GM12891 (cell line): ENCODE data around the gene VPS13D.
"Not testable (repeated sequence)": the region's sequence is repeated elsewhere in the genome, so short reads cannot be mapped to it uniquely, and the experiment has no call there.

Source experiments
- DNase-seq: peaks from one replicate; pipeline ENCODE4 v3.0.0; 2011; ENCODE audit warnings: low spot score; ENCODE audit not compliant: insufficient read length
- FAIRE-seq: peaks from 2 replicates; lab custom pipeline; 2011; peaks lifted over from hg19 to GRCh38; lab: Jason Lieb, UNC
- PAX5 ChIP-seq: IDR thresholded peaks from 2 replicates; pipeline ENCODE4 v1.6.1; 2011; ENCODE audit warnings: low read length, moderate library complexity, mild to moderate bottlenecking; ENCODE audit not compliant: insufficient read depth, severe bottlenecking
- POLR2A ChIP-seq: IDR thresholded peaks from 2 replicates; pipeline ENCODE4 v1.6.1; 2011; ENCODE audit warnings: low read depth, low read length, control low read depth
- POLR2AphosphoS5 ChIP-seq: IDR thresholded peaks from 2 replicates; pipeline ENCODE4 v1.6.1; 2011; ENCODE audit warnings: low read depth, low read length, control low read depth
- POU2F2 ChIP-seq: IDR thresholded peaks from 2 replicates; pipeline ENCODE4 v1.6.1; 2011; ENCODE audit warnings: low read depth, mild to moderate bottlenecking, control low read depth, low read length, moderate library complexity
- SPI1 ChIP-seq: IDR thresholded peaks from 2 replicates; pipeline ENCODE4 v1.6.1; 2011; ENCODE audit warnings: low read depth, low read length, control low read depth
- TAF1 ChIP-seq: IDR thresholded peaks from 2 replicates; pipeline ENCODE4 v1.6.1; 2011; ENCODE audit warnings: low read depth, low read length, control low read depth

The VPS13D gene

DNA sequence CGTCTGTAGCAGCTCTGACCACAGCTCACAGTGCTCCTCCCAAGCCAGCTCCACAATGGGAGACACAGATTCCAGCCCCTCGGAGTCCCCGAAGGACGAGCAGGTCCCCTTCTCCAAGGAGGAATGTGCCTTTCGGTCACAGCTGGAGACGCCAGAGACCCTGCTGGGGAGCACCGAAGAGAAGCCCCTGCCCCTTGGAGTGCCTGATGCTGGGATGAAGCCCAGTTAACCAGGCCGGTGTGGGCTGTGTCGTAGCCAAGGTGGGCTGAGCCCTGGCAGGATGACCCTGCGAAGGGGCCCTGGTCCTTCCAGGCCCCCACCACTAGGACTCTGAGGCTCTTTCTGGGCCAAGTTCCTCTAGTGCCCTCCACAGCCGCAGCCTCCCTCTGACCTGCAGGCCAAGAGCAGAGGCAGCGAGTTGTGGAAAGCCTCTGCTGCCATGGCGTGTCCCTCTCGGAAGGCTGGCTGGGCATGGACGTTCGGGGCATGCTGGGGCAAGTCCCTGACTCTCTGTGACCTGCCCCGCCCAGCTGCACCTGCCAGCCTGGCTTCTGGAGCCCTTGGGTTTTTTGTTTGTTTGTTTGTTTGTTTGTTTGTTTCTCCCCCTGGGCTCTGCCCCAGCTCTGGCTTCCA, 22.9 kb upstream of the VPS13D start:
- DNase-seq (no peak), FAIRE-seq (no peak)
- TF ChIP-seq PAX5 (no peak), SPI1 (no peak), POLR2A (no peak), POU2F2 (no peak), POLR2AphosphoS5 (no peak), TAF1 (no peak)

DNA sequence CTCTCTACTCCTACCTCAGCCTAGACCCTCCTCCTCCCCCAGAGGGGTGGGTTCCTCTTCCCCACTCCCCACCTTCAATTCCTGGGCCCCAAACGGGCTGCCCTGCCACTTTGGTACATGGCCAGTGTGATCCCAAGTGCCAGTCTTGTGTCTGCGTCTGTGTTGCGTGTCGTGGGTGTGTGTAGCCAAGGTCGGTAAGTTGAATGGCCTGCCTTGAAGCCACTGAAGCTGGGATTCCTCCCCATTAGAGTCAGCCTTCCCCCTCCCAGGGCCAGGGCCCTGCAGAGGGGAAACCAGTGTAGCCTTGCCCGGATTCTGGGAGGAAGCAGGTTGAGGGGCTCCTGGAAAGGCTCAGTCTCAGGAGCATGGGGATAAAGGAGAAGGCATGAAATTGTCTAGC, 21.6 kb upstream of the VPS13D start:
- FAIRE-seq (no peak), DNase-seq (no peak)
- TF ChIP-seq POLR2AphosphoS5 = no peak
- no peak for TF ChIP-seq PAX5
- TF ChIP-seq SPI1 = no peak
- TF ChIP-seq POLR2A = no peak
- TF ChIP-seq TAF1 = no peak
- TF ChIP-seq POU2F2 = no peak

DNA sequence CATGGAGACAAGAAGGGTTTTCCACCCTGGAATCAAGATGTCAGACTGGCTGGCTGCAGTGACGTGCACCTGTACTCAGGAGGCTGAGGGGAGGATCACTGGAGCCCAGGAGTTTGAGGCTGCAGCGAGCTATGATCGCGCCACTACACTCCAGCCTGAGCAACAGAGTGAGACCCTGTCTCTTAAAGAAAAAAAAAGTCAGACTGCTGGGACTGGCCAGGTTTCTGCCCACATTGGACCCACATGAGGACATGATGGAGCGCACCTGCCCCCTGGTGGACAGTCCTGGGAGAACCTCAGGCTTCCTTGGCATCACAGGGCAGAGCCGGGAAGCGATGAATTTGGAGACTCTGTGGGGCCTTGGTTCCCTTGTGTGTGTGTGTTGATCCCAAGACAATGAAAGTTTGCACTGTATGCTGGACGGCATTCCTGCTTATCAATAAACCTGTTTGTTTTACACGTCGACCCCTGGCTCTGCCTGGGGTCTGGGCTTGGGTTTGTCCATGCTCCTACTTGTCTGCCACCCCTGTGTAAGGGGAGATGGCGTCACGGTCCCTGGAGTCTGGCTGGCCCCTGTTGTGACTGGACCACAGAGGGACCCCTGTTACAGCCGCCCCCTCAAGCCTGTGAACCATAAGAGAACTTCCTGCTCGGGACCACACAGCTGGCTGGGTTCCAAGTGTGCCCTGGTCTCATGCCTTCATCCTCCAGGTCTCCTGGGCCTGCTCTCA, 20.9 kb upstream of the VPS13D start:
- FAIRE-seq = peak; percentile 90
- DNase-seq = peak; percentile 73
- TF ChIP-seq POLR2A = no peak
- TF ChIP-seq PAX5 = peak; percentile 28
- TF ChIP-seq POLR2AphosphoS5 = no peak

DNA sequence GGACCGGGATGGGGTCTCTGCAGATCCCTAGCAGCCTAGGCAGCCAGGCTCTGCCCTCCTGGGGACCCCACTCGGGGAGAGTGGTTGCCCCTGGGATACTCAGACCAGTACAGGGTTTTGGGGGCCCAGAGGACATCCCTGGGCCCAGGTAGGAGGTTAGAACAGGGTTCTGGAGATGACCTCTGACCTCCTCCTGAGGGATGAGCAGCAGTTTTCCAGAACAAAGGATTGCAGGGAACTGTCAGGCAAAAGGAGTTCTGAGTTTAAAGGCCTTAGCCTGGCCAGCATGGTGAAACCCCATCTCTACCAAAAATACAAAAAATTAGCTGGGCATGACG, 20.4 kb upstream of the VPS13D start:
- TF ChIP-seq POLR2A = no peak
- no peak for TF ChIP-seq POLR2AphosphoS5
- no peak for TF ChIP-seq TAF1
- TF ChIP-seq POU2F2 = no peak
- no peak for TF ChIP-seq SPI1
- no peak for TF ChIP-seq PAX5
- no peak for FAIRE-seq

DNA sequence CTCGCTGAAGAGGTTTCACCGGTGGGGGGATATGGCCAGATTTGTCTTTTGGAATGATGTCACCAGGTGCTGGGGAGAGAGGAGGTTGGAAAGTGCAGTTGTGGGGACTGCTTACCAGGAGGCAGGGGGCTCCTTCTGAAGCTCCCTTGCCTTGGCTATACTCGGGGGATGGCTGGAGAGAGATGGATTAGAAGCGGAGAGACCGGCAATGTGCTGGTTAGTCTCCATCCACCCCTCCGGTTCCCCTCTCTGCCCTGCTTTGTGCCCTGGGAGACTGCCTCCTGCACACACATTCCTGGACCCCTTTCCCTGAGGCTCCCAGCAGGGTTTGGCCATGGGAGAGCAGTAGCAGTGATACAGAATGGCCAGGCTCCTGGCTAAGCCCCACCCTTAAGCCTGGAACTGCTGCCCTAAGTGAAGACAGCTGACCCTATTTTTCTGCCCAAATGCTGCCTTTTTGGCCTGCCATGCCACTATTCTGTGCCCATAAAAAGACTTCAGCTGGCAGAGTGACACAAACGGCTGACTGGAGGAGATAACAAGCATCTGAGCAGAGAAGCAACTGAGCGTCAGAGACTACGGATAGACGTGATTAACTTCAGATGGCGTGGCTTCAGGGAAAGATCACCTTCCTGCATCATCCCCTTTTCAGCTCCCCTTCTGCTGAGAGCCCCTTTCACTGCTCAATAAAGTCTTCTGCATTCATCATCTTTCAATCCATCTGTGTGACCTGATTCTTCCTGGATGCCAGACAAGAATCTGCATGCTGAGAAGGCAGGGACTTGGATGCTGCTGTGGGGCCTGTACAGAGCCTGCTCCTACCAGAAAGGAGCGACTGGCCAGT, 14.5 kb upstream of the VPS13D start:
- TF ChIP-seq POLR2A (no peak), SPI1 (no peak), POLR2AphosphoS5 (no peak), POU2F2 (no peak), PAX5 (no peak), TAF1 (no peak)
- no peak for DNase-seq
- no peak for FAIRE-seq

More for the DNA sequence above, 20.4 kb upstream of the VPS13D start:
- DNase-seq = no peak

DNA sequence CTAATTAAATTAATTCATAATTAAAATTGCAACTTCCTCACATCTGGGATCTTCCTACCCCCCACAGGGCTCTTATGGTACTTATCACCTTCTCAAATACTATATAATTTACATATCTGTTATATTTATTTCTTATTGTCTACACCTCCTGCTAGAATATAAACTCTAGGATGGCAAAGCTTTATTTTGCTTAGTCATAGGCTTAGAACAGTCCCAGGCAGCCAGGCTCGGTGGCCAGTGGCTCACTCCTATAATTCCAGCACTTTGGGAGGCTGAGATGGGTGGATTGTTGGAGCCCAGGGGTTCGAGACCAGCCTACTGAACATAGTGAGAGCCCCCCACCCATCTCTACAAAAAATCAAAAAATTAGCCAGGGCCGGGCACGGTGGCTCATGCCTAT, 10.0 kb upstream of the VPS13D start:
- DNase-seq (no peak), FAIRE-seq (no peak)
- TF ChIP-seq POU2F2 (no peak), POLR2AphosphoS5 (no peak), POLR2A (no peak), SPI1 (no peak), PAX5 (no peak), TAF1 (no peak)

DNA sequence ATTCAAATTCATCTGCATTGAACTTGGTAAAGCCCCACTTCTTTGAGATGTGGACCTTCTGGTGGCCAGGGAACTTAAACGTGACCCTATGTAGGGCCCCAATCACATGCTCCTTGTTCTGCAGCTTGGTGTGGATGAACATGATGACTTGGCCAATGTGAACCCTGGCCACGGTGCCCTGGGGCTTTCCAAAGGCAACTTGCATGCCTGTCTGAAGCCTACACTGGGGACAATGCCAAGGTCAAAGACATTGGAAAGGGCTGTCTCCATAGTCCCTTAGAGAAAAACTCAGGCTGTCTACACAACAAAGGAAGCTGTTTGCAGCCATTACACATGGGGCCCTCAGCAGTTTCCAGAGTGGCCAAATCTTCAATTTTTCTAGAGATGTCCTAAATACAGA, 8.9 kb upstream of the VPS13D start:
- FAIRE-seq (no peak), DNase-seq (no peak)
- no peak for TF ChIP-seq SPI1
- no peak for TF ChIP-seq POU2F2
- no peak for TF ChIP-seq POLR2AphosphoS5
- TF ChIP-seq TAF1 = no peak
- no peak for TF ChIP-seq POLR2A

DNA sequence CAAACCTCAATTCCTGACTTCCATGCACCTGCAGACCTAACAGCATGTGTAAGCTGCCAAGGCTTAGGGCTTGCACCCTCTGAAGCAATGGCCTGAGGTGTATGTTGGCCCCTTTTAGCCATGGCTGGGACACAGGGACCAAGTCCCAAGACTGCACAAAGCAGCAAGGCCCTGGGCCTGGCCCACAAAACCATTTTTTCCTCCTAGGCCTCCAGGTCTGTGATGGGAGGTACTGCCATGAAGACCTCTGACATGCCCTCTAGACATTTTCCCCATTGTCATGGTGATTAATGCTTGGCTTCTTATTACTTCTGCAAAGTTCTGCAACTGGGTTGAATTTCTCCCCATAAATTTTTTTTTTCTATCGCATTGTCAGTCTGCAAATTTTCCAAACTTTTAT, 7.1 kb upstream of the VPS13D start:
- FAIRE-seq, DNase-seq: not testable (repeated sequence)

DNA sequence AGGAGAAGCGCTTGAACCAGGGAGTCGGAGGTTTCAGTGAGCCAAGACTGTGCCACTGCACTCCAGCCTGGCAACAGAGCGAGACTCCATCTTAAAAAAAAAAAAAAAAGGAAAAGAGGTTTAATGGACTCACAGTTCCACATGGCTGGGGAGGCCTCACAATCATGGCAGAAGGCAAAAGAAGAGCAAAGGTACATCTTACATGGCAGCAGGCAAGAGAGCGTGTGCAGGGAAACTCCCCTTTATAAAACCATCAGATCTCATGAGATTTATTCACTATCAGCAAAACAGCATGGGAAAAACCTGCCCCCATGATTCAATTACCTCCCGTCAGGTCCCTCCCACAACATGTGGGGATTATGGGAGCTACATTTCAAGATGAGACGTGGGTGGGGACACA, 5.7 kb upstream of the VPS13D start:
- DNase-seq, FAIRE-seq: not testable (repeated sequence)

DNA sequence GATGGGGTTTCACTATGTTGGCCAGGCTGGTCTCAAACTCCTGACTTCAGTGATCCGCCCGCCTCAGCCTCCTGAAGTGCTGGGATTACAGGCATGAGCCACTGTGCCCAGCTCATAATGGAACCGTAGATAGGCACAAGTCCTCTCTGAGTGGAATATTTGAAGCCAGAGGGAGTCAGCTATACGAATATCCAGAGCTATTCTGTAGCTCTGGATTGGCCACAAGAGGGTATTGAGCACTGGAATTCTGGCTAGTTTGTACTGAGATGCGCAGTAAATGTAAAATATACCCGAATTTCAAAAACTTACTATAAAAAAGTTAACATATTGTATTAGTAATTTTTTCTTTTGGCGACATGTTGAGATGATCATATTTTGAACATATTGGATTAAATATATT, 851 bp upstream of the VPS13D start:
- TF ChIP-seq POLR2A = no peak
- no peak for TF ChIP-seq PAX5
- TF ChIP-seq POLR2AphosphoS5 = no peak
- TF ChIP-seq SPI1 = no peak
- no peak for TF ChIP-seq TAF1
- TF ChIP-seq POU2F2 = no peak
- no peak for FAIRE-seq

More for the DNA sequence above, 851 bp upstream of the VPS13D start:
- DNase-seq = no peak
